ENCODE data around the gene CACNA1C. TPM values are rescaled to one million over a fixed set of nuclear protein-coding genes. Genes with fewer than 3 reads are reported as not detected.

Gene CACNA1C
- total RNA-seq, 1 donor from 2014 or later = 102 TPM

DNA sequence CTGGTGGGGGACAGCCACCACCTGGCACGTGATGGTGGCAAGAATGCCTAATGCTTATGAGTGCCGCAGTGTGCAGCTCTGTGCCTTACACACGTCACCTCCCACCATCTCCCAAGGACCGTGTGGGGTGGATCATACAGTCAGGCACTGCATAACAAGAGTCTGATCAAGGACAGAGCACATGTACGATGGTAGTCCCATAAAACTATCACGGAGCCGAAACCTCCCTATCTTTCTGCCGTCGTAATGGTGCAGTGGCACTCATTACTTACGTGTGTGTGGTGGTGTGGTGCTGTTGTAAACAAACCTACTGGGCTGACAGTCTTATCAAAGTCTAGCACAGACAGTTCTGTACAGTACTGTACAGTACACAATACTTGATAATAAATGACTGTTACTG is 89.3 kb downstream of the CACNA1C start:
- intact Hi-C loops (cut with DNase I) = no loop called here
- H3K27ac ChIP-seq = no peak overlapping the region
- no peak overlapping the region for H3K4me3 ChIP-seq
- DNase-seq (ENCODE audit: low spot score in 2 of 2) = no peak
- H3K27me3 ChIP-seq = no peaks in the 10 kb centered on the region
- peaks cover 20 to 49% of the 10 kb centered on the region in 2 donors for H3K4me1 ChIP-seq
- TF ChIP-seq, protein P1, sequence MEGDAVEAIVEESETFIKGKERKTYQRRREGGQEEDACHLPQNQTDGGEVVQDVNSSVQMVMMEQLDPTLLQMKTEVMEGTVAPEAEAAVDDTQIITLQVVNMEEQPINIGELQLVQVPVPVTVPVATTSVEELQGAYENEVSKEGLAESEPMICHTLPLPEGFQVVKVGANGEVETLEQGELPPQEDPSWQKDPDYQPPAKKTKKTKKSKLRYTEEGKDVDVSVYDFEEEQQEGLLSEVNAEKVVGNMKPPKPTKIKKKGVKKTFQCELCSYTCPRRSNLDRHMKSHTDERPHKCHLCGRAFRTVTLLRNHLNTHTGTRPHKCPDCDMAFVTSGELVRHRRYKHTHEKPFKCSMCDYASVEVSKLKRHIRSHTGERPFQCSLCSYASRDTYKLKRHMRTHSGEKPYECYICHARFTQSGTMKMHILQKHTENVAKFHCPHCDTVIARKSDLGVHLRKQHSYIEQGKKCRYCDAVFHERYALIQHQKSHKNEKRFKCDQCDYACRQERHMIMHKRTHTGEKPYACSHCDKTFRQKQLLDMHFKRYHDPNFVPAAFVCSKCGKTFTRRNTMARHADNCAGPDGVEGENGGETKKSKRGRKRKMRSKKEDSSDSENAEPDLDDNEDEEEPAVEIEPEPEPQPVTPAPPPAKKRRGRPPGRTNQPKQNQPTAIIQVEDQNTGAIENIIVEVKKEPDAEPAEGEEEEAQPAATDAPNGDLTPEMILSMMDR (IDR thresholded peaks at IDR 0.05) = no peak
- H3K36me3 ChIP-seq = no peaks in the 10 kb centered on the region
- no peaks in the 10 kb centered on the region for H3K9me3 ChIP-seq

DNA sequence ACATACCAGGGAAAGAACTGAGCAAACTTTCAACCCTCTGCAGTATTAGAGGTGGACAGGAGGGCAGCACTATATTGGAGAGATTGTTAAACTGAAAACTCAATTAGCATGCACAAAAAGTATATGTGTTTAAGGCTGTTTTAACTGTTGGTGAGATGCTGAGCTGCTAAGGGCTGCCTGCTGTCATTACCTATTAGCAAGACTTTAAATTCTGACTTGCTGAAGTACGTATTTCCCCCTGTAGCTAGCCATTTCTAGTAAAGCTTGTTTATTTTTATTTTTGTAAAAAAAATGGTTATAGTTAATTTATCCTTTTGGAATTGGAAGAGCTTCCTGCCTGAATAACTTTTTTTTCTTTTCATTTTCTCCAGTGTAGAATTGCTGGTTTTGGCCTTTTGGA is 92.2 kb downstream of the CACNA1C start:
- Histone ChIP-seq H3K27me3 (no peaks in the 10 kb centered on the region), H3K4me1 (peaks cover 10 to 32% of the 10 kb centered on the region in 2 donors), H3K4me3 (no peak overlapping the region), H3K9me3 (no peaks in the 10 kb centered on the region), H3K27ac (peak overlapping the region in 1 of 2 donors; percentile 15), H3K36me3 (no peaks in the 10 kb centered on the region)
- TF ChIP-seq, protein P1 (IDR thresholded peaks at IDR 0.05) = no peak
- intact Hi-C loops (cut with DNase I) = no loop called here
- no peak for DNase-seq (ENCODE audit: low spot score in 2 of 2)

DNA sequence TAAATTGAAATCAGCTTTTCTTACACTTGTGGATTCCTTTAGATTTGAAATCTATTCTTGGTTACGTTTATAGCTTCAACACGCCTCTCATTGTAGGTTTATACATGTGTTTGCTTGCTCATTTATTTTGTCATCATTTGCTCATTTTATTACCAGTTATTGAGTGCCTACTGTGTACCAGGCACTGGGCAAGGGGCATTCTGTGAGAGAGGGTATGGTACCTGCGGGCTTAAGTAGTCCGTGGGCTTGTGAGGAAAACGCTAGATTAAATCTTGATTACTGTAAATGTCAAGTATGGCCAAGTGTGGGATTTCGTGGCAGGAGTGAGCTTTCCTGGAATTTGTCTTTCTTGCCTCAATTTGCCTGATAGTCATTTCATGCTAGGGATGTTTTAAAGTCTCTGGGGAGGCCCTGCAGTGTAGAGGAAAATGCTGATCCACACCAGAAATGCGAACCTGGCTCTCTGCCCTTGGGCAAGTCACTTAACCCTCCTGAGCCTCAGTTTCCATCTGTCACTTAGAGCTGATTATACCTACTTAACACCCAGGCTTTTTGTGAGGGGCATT is 92.7 kb downstream of the CACNA1C start:
- Histone ChIP-seq H3K4me1 (peaks cover 10 to 38% of the 10 kb centered on the region in 2 donors), H3K27me3 (no peaks in the 10 kb centered on the region), H3K27ac (peak overlapping the region in 1 of 2 donors; percentile 15), H3K9me3 (no peaks in the 10 kb centered on the region), H3K4me3 (no peak overlapping the region), H3K36me3 (no peaks in the 10 kb centered on the region)
- DNase-seq (ENCODE audit: low spot score in 2 of 2) = no peak
- TF ChIP-seq, protein P1 (IDR thresholded peaks at IDR 0.05) = no peak
- intact Hi-C loops (cut with DNase I) = no loop called here

DNA sequence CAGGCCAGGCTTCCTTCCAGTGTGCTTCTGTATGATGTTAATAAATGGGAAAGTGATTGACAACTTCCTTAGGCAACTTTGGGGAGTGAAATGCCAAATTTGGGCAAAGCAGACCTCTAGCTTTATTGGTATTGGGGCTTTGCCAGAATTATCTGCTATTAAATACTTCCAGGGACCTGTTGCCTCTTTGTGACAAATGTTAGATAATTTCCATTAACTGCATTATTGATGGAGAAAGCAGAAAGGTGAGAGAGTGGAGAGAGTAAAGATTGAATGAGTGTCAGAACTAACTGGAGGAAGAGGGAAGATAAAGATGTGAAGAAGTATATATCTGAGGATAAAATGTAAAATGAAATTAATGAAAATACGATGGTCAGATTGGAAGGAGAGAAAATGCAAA is 94.5 kb downstream of the CACNA1C start:
- no peaks in the 10 kb centered on the region for H3K27me3 ChIP-seq
- TF ChIP-seq, protein P1 (IDR thresholded peaks at IDR 0.05) = no peak
- no peaks in the 10 kb centered on the region for H3K9me3 ChIP-seq
- intact Hi-C loops (cut with DNase I) = no loop called here
- no peak overlapping the region for H3K4me3 ChIP-seq
- H3K4me1 ChIP-seq = peaks cover 6 to 41% of the 10 kb centered on the region in 2 donors
- no peak for DNase-seq (ENCODE audit: low spot score in 2 of 2)
- peak overlapping the region; percentile 31 to 50 for H3K27ac ChIP-seq
- no peaks in the 10 kb centered on the region for H3K36me3 ChIP-seq

DNA sequence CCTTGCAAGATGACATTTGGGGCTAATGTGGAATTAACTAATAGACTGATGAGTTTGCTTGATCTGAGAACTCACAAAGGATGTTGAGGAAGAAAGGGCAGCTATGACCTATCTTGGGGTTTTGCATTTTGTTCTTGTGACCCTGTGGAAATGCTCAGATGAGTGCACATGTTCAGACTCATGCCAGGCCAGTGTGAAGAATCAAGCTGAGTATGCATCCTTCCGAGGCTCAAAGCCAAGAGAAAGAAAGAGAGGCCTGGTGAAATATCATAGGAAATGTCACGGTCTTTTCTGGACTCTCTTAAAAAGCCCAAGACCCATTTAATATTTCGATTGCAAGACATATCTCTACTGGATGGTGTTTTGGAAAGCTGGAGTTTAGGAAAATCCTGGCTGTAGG is 96.3 kb downstream of the CACNA1C start:
- intact Hi-C loops (cut with DNase I) = no loop called here

More for the DNA sequence above, 96.3 kb downstream of the CACNA1C start:
- TF ChIP-seq, protein P1 (IDR thresholded peaks at IDR 0.05) = no peak
- no peak overlapping the region for H3K4me3 ChIP-seq
- H3K27ac ChIP-seq = peak overlapping the region; percentile 58
- no peaks in the 10 kb centered on the region for H3K36me3 ChIP-seq
- H3K4me1 ChIP-seq = peaks cover 9 to 47% of the 10 kb centered on the region in 2 donors
- no peak for DNase-seq (ENCODE audit: low spot score in 2 of 2)
- no peaks in the 10 kb centered on the region for H3K27me3 ChIP-seq
- no peaks in the 10 kb centered on the region for H3K9me3 ChIP-seq
